Spinal cord (tissue), 10 donors: ENCODE data around the gene KLHL29. TPM values are rescaled to one million over a fixed set of nuclear protein-coding genes. Genes with fewer than 3 reads are reported as not detected.

Source experiments
- DNase-seq, 6 donors: peaks; one replicate each; pipeline versions ENCODE4 v3.0.0 to v3.0.0-alpha.2; 2013 to 2015; ENCODE audit warnings: low spot score in 6 of 6, low read depth in 4 of 6
- H3K27ac ChIP-seq: one replicate; pipeline ENCODE4 v1.5.1; 2013; ENCODE audit warnings: low read depth, low read length, control low read depth
- H3K27me3 ChIP-seq: one replicate; pipeline ENCODE4 v1.6.1; 2013; ENCODE audit warnings: low read length; ENCODE audit not compliant: control insufficient read depth, insufficient read depth
- H3K36me3 ChIP-seq: one replicate; pipeline ENCODE4 v1.6.1; 2013; ENCODE audit warnings: low read length; ENCODE audit not compliant: control insufficient read depth, insufficient read depth
- H3K4me1 ChIP-seq: one replicate; pipeline ENCODE4 v1.6.1; 2013; ENCODE audit warnings: low read length; ENCODE audit not compliant: control insufficient read depth, insufficient read depth
- H3K4me3 ChIP-seq: one replicate; pipeline ENCODE4 v1.5.1; 2013; ENCODE audit warnings: low read depth, low read length, control low read depth
- H3K9me3 ChIP-seq: one replicate; pipeline ENCODE4 v1.6.1; 2013; ENCODE audit warnings: low read length; ENCODE audit not compliant: control insufficient read depth, insufficient read depth
- WGBS: methylation state at CpG from one replicate; pipeline ENCODE4 v1.1.5; 2013; ENCODE audit warnings: missing lambda C conversion rate; ENCODE audit not compliant: insufficient coverage; 5-methylcytosine and 5-hydroxymethylcytosine counted together
- polyA plus RNA-seq, 2 donors: library from polyadenylated mRNA; unstranded; fragments of 120-200 nt; gene quantifications; one replicate each; pipeline ENCODE4 v1.2.1, GENCODE V29; 2013; ENCODE audit not compliant: insufficient read length in 2 of 2
- total RNA-seq, 2 donors: library from RNA; depleted of rRNA in 1 of 2; stranded (reverse); fragments of 120-200 nt in 1 of 2; fragments of >200 nt in 1 of 2; gene quantifications; one replicate each; pipeline versions ENCODE4 v1.2.3 to v1.2.4, GENCODE V29; 2013 to 2014
- donor health status: healthy.

KLHL29 gene
- total and polyA plus RNA-seq, 4 donors: 8.7 to 19.4 (median 14.0) TPM

DNA sequence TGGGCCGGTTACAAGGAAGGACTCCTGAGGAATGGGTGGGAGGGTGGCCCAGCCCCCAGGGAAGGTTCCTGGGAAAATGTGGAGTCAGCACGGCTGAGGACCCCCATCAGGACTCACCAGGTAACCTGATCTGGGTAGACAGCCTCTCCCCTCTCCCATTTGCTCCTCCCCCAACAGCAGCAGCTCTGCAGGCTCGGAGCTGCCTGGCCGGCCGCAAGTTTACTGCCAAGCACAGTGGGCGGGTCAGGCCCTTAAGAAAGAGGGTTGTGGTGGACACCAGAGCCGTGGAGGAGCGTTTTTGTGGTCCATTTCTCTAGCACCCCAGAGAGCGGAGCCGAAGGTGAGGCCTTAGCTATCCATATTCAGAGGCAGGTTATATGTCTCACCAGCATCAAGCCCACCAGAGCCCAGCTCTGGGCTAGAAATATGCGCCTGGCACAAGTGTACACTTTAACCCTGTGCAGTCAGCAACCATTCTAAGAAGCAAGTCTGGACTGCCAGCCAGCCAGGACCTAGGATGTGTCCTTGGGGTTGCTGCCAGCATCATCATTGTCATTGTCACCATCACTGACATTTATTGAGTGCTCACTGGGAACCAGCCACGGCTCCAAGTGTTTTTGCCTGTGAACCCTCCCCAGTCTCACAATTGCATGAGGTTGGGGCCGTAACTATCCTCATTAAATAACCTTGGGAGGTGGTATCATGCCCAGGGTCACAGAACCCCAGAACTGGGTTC lies 190.1 kb downstream of the KLHL29 start:
- no peak for DNase-seq
- no peaks in the 10 kb centered on the region for H3K9me3 ChIP-seq
- no peak overlapping the region for H3K27ac ChIP-seq
- WGBS: 67% methylated on average over 8 of the region's 13 CpGs
- H3K4me1 ChIP-seq: peaks cover 32% of the 10 kb centered on the region
- H3K27me3 ChIP-seq: no peaks in the 10 kb centered on the region
- no peaks in the 10 kb centered on the region for H3K36me3 ChIP-seq
- H3K4me3 ChIP-seq: no peak overlapping the region

DNA sequence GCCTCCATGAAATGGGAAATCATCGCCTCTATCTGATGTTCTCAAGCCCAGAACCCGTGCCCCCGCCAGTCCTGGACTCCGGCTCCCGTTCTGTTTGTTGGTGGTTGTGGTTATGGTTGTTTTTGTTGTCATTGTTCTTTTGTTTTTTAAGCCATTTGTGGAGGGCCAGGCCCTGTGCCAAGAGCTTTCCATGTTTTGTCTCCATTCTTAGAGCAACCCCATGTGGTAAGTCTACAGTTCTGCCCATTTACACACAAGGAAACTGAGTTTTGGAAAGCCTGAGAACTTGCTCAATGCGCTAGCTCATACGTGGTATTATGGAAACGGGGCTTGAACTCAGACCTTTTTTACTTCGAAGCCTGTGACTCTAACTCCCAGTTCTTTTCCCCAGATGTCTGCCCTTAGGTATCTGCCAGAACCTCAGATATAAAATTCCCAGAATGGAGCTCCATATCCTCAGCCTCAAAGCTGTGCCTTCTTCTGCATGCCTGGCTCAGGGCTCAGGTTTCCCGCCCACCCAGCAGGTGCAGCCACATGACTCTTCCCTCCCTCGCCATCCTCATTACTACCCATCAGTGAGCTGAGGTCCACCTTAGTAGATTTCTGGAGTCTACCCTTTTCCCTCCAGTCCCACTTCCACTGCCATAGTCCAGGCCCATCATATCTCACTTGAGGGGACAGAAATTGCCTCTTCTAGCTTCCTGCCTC lies 194.1 kb downstream of the KLHL29 start:
- whole genome bisulfite sequencing: 93% methylated on average over 6 of the region's 11 CpGs
- Histone ChIP-seq H3K27ac (no peak overlapping the region), H3K27me3 (no peaks in the 10 kb centered on the region), H3K9me3 (no peaks in the 10 kb centered on the region), H3K4me3 (no peak overlapping the region), H3K36me3 (no peaks in the 10 kb centered on the region), H3K4me1 (peaks cover 19% of the 10 kb centered on the region)
- DNase-seq: peak in 1 of 6 donors; percentile 45

DNA sequence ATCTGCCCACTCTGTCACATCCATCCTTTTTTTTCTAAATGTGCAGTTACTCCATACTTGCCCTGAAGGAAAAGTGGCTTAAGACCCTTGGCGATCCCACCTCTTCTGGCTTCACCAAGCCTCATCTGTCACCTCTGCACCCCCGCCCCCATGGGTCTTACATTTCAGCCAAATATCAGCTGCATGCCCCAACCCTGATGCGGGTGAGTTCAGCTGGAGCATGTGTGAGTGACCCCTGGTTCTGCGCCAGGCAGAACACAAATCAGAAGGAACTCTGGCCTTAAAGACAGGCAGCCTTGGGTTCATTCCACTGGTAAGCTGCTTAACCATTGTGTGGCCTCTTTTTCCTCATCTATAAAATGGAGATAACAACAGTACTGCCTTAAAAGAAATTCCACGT lies 194.7 kb downstream of the KLHL29 start:
- 100% methylated on average over 2 of the region's 5 CpGs for WGBS
- Histone ChIP-seq H3K4me3 (no peak overlapping the region), H3K27ac (no peak overlapping the region), H3K4me1 (peaks cover 24% of the 10 kb centered on the region), H3K27me3 (no peaks in the 10 kb centered on the region), H3K36me3 (no peaks in the 10 kb centered on the region), H3K9me3 (no peaks in the 10 kb centered on the region)
- no peak for DNase-seq

DNA sequence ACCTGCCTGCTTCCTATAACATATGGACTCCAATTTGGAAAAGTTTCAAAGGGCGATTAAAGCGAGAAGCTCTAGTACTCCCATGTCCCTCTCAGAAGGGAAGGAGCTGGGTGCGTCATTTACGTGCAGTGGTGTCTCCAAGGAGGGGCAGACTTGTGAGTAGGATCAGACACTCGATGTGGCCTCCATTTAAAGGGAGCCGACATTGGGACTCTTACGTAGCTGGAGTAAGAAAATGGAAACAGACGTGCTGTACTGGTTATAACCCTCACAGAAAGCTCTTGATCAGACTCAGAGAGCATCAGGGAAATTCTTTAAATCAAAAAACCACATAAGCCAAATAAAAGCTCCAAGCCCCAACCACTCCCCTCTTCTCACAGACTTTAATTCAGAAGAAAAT lies 198.5 kb downstream of the KLHL29 start:
- Histone ChIP-seq H3K9me3 (no peaks in the 10 kb centered on the region), H3K4me1 (peaks cover 46% of the 10 kb centered on the region), H3K27me3 (no peaks in the 10 kb centered on the region), H3K36me3 (no peaks in the 10 kb centered on the region), H3K27ac (peak overlapping the region; percentile 27), H3K4me3 (no peak overlapping the region)
- 70% methylated on average over 2 of the region's 8 CpGs for WGBS
- DNase-seq: no peak

DNA sequence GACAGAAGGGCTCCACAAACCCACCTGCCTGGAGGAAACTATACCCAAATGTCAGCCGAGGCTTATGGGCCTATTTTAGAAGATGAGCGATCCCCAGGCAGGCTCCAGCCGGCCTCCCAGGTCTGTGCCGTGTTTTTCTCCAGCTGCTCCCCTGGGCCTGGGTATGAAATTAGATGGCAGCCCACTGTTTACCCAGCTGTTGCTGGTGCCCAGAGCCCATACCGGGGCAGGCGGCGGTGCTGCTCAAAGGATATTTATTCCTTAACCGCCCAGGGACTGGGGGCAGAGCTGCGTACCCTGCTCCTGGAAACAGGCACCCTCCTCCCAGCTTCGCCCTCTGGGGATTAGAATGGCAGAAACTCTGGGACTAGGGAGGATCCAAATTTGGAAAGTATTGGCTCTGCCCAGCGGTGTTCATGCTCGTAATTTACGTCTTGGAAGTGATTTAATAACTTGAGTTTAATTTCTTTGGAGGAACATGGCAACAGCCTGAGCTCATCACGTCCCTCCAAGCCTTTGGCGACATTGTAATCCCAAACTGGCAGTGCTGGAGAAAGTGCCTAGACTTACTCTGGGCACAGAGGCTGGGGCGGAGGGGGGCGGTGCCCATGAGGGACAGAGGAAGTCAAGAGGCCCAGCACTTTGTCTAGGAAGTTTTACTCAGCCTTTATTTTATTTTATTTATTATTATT lies 199.2 kb downstream of the KLHL29 start:
- H3K9me3 ChIP-seq: no peaks in the 10 kb centered on the region
- whole genome bisulfite sequencing: 83% methylated on average over 11 of the region's 17 CpGs
- no peak for DNase-seq
- no peaks in the 10 kb centered on the region for H3K36me3 ChIP-seq
- no peak overlapping the region for H3K4me3 ChIP-seq
- peaks cover 53% of the 10 kb centered on the region for H3K4me1 ChIP-seq
- no peaks in the 10 kb centered on the region for H3K27me3 ChIP-seq
- H3K27ac ChIP-seq: peak overlapping the region; percentile 27

DNA sequence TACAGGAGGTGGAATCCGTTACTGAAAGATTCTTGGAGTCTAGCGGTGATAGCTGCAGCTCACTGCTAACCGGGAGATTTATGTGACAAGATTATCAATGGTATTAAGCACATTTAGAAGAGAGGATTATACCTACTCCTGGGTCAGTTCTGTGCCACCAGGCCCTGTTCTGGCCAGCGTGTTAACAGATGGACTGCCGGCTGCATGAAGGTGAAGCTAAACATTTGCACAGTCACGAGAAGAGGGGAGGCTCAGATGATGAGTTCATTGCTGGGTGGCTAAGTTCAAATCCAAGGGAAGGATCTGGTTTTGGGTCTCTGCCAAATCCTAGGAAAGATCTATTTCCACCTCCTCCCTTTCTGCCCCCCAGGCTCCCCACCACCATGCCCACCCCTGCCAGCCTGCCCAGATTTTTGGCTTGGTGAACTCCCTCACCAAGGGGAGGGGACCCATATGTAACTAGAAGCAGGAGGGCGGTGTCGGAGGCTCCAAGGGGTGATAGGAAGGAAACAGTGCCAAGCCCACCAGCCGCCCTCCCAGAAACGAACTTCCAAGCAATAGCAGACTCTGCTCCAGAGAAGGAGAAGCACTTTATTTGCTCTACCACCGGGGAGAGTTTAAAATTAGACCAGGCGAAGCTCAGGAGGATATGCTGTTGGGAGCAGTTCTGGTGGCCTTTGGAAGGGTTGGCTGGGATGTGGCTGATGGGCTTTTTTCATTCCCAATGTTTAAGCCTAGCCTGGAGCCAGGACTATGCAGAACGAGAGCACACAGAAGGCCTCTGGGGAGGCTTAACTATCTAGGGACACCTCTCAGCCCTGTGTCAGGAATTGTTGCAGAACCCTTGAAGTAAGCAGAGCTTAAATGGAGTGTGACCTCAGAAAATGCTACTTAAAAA lies 200.5 kb downstream of the KLHL29 start:
- H3K36me3 ChIP-seq: no peaks in the 10 kb centered on the region
- 58% methylated on average over 9 of the region's 13 CpGs for WGBS
- H3K9me3 ChIP-seq: no peaks in the 10 kb centered on the region
- no peak overlapping the region for H3K27ac ChIP-seq
- H3K27me3 ChIP-seq: no peaks in the 10 kb centered on the region
- no peak overlapping the region for H3K4me3 ChIP-seq
- H3K4me1 ChIP-seq: peaks cover 61% of the 10 kb centered on the region
- DNase-seq: peak in 2 of 6 donors; percentile 42 to 81

DNA sequence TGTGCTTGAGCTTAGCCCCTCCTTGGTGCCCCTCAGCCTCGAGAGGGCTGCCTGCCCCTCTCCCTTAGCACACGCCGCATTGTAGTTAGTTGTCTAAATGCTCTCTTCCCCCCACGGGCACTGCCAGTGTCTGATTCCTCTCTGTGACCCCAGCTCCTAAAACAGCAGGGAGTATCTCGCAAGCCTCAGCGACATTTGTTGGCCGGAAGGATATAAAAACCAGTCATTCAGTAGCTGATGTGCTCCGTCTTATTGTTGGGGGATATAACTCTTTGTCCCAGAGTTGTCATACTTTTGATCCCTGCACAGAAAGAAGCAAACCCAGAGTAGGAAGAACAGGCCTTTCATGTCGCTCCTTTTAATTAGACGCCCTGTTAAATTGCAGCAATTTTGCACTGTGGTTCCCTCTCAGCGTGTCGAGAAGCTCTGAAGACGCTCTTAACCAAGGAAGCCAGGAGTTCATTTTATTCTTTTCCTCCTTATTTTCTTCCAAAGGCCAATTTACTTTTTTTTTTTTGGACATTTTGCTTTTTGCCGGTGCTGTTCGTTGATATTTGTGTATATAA lies 201.8 kb downstream of the KLHL29 start:
- H3K27ac ChIP-seq: no peak overlapping the region
- 51% methylated on average over 6 of the region's 15 CpGs for WGBS

DNA sequence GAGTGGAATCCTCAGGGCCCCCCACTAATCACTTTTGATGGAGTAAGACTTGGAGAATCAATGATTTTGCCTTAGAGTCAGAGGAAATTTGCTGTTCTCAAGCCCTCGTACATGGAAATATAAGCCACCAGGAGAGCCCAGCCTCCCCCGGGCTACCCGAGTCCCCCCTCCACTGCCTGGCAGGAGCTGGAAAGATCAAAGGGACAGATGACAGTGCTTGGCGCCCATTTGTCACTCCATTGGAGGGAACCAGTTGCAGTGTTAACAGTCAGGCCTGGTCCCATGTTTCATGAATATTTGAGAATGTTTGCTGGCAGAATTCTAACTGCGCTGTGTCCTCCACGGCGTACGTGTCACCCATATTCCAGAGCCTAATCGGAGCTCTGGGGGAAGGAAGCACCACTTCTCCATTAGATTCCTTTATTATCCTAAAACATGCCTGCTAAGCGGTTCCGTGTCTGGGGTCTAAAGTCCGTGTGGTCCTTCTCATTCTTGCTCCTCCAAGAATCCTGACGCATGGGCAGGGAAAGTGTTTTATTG lies 202.4 kb downstream of the KLHL29 start:
- no peaks in the 10 kb centered on the region for H3K36me3 ChIP-seq
- no peak overlapping the region for H3K4me3 ChIP-seq
- DNase-seq: peak in 2 of 6 donors; percentile 69 to 83
- H3K27me3 ChIP-seq: no peaks in the 10 kb centered on the region
- H3K9me3 ChIP-seq: no peaks in the 10 kb centered on the region
- WGBS: 62% methylated on average over 9 of the region's 13 CpGs
- no peak overlapping the region for H3K27ac ChIP-seq
- peaks cover 78% of the 10 kb centered on the region for H3K4me1 ChIP-seq

More for the DNA sequence above, 201.8 kb downstream of the KLHL29 start:
- no peaks in the 10 kb centered on the region for H3K9me3 ChIP-seq
- peaks cover 72% of the 10 kb centered on the region for H3K4me1 ChIP-seq
- H3K4me3 ChIP-seq: no peak overlapping the region
- H3K36me3 ChIP-seq: no peaks in the 10 kb centered on the region
- no peaks in the 10 kb centered on the region for H3K27me3 ChIP-seq
- peak in 1 of 6 donors; percentile 84 for DNase-seq
